ENCODE measurements around the gene CCDC182.

The CCDC182 gene

GRCh38 chr17:57746221-57746620 lies 1.1 kb upstream of the CCDC182 start:
- Histone ChIP-seq H3K27ac (ENCODE audit: low read depth, low read length) (no peak overlapping the region), H3K36me3 (ENCODE audit: insufficient read depth, low read length) (no peaks in the 10 kb centered on the region), H3K27me3 (ENCODE audit: insufficient read depth, low read length) (peaks cover 65% of the 10 kb centered on the region), H3K4me1 (ENCODE audit: control insufficient read depth, insufficient read depth, low read length, unreplicated experiment) (no peaks in the 10 kb centered on the region), H3K4me3 (ENCODE audit: low read depth, low read length) (no peak overlapping the region), H2AFZ (ENCODE audit: low read length, unreplicated experiment) (no peak overlapping the region), H3K79me2 (ENCODE audit: control insufficient read depth, insufficient read depth, low read length, unreplicated experiment) (no peaks in the 10 kb centered on the region)

DNA sequence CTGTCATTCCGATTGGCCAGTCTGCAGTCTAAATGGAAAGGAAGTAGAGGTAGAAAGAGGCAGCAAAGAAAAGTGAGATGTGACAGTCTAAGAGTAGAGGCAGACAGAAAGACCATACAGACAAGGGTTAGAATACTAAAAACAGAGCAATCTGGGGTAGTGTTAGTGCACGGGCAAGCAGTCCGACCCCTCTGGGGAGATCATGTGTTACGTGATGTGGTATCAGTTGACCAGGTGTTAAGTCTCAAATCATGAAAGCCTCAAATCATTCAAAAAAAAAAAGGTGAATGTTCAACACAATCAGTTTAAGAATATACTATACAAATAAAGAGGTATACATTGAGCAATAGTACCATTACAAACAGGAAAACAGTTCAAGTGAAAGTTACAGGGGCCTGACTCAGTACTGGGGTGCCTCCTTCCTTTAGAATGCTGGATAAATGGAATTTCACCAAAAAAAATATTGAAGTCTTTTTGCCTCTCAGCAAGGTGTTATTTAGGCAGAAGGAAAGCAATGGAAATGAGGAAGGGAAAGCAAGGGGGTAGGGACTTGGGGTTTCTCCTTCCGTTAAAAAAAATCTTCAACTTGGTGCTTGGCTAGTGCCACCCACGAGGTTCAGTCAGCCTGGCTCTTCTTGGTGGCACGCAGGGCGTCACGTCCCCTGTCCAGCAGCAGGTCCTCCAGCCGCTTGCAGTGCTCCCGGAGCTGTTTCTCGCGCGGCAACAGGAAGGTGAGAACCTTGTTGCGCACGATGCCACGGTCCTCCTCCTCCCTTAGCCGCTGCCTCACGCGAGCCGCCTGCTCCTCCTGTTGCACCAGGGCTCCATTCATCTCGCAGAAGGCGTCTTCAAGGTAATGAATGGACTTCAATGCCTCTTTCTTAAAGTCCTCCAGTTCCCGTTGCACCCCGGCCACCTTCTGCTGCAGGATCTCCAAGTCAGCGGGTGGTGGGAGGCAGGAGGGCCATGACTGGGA lies 616 bp downstream of the CCDC182 start:
- Histone ChIP-seq H3K27ac (ENCODE audit: low read depth, low read length) (no peak overlapping the region), H3K79me2 (ENCODE audit: control insufficient read depth, insufficient read depth, low read length, unreplicated experiment) (no peaks in the 10 kb centered on the region), H3K4me1 (ENCODE audit: control insufficient read depth, insufficient read depth, low read length, unreplicated experiment) (no peaks in the 10 kb centered on the region), H3K36me3 (ENCODE audit: insufficient read depth, low read length) (no peaks in the 10 kb centered on the region), H3K27me3 (ENCODE audit: insufficient read depth, low read length) (peaks cover 80% of the 10 kb centered on the region), H2AFZ (ENCODE audit: low read length, unreplicated experiment) (no peak overlapping the region), H3K4me3 (ENCODE audit: low read depth, low read length) (no peak overlapping the region)

GRCh38 chr17:57740235-57740528 lies 4.9 kb downstream of the CCDC182 start:
- H3K4me1 ChIP-seq (ENCODE audit: control insufficient read depth, insufficient read depth, low read length, unreplicated experiment), result no peaks in the 10 kb centered on the region
- no peak overlapping the region for H3K4me3 ChIP-seq (ENCODE audit: low read depth, low read length)
- no peak overlapping the region for H3K27ac ChIP-seq (ENCODE audit: low read depth, low read length)
- peaks cover 89% of the 10 kb centered on the region for H3K27me3 ChIP-seq (ENCODE audit: insufficient read depth, low read length)
- no peaks in the 10 kb centered on the region for H3K36me3 ChIP-seq (ENCODE audit: insufficient read depth, low read length)
- no peak overlapping the region for H2AFZ ChIP-seq (ENCODE audit: low read length, unreplicated experiment)
- no peaks in the 10 kb centered on the region for H3K79me2 ChIP-seq (ENCODE audit: control insufficient read depth, insufficient read depth, low read length, unreplicated experiment)

- Histone ChIP-seq H3K4me1 (ENCODE audit: control insufficient read depth, insufficient read depth, low read length, unreplicated experiment) (no peaks in the 10 kb centered on the region), H3K79me2 (ENCODE audit: control insufficient read depth, insufficient read depth, low read length, unreplicated experiment) (no peaks in the 10 kb centered on the region), H3K27me3 (ENCODE audit: insufficient read depth, low read length) (peaks cover 89% of the 10 kb centered on the region), H3K36me3 (ENCODE audit: insufficient read depth, low read length) (no peaks in the 10 kb centered on the region), H3K4me3 (ENCODE audit: low read depth, low read length) (no peak overlapping the region), H3K27ac (ENCODE audit: low read depth, low read length) (no peak overlapping the region), H2AFZ (ENCODE audit: low read length, unreplicated experiment) (no peak overlapping the region)
Measured at GRCh38 chr17:57739402-57740234, 5.5 kb downstream of the CCDC182 start.

- no peak overlapping the region for H3K27ac ChIP-seq (ENCODE audit: low read depth, low read length)
- peaks cover 93% of the 10 kb centered on the region for H3K27me3 ChIP-seq (ENCODE audit: insufficient read depth, low read length)
- no peak overlapping the region for H2AFZ ChIP-seq (ENCODE audit: low read length, unreplicated experiment)
- H3K4me3 ChIP-seq (ENCODE audit: low read depth, low read length), result no peak overlapping the region
- H3K36me3 ChIP-seq (ENCODE audit: insufficient read depth, low read length), result no peaks in the 10 kb centered on the region
- no peaks in the 10 kb centered on the region for H3K79me2 ChIP-seq (ENCODE audit: control insufficient read depth, insufficient read depth, low read length, unreplicated experiment)
- H3K4me1 ChIP-seq (ENCODE audit: control insufficient read depth, insufficient read depth, low read length, unreplicated experiment), result no peaks in the 10 kb centered on the region
Measured at GRCh38 chr17:57737450-57737849, 7.6 kb downstream of the CCDC182 start.

GRCh38 chr17:57735707-57736106 lies 9.4 kb downstream of the CCDC182 start:
- H3K27ac ChIP-seq (ENCODE audit: low read depth, low read length), result no peak overlapping the region
- no peak overlapping the region for H3K4me3 ChIP-seq (ENCODE audit: low read depth, low read length)
- H3K36me3 ChIP-seq (ENCODE audit: insufficient read depth, low read length), result no peaks in the 10 kb centered on the region
- no peak overlapping the region for H2AFZ ChIP-seq (ENCODE audit: low read length, unreplicated experiment)
- no peaks in the 10 kb centered on the region for H3K4me1 ChIP-seq (ENCODE audit: control insufficient read depth, insufficient read depth, low read length, unreplicated experiment)
- no peaks in the 10 kb centered on the region for H3K79me2 ChIP-seq (ENCODE audit: control insufficient read depth, insufficient read depth, low read length, unreplicated experiment)
- H3K27me3 ChIP-seq (ENCODE audit: insufficient read depth, low read length), result peaks cover 94% of the 10 kb centered on the region

DNA sequence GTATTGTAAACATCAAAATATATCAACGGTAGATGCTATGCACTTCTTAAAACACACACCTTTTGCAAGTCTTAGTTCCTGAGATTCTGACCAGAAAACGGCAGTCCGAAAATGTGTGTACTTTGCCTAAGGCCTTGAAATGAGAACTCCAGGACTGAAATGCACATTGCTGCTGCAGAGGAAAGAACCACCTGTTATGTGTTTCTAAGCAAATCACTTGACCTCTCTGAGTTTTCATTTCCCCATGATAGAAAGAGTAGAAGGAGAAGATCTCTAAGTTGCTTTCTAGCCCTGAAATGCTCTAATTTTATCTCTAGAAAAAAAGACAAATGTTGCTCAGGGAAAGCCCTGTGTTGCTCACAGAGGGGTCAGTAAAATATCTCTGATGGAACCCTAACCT lies 9.9 kb downstream of the CCDC182 start:
- Histone ChIP-seq H3K79me2 (ENCODE audit: control insufficient read depth, insufficient read depth, low read length, unreplicated experiment) (no peaks in the 10 kb centered on the region), H3K4me1 (ENCODE audit: control insufficient read depth, insufficient read depth, low read length, unreplicated experiment) (no peaks in the 10 kb centered on the region), H3K4me3 (ENCODE audit: low read depth, low read length) (no peak overlapping the region)

DNA sequence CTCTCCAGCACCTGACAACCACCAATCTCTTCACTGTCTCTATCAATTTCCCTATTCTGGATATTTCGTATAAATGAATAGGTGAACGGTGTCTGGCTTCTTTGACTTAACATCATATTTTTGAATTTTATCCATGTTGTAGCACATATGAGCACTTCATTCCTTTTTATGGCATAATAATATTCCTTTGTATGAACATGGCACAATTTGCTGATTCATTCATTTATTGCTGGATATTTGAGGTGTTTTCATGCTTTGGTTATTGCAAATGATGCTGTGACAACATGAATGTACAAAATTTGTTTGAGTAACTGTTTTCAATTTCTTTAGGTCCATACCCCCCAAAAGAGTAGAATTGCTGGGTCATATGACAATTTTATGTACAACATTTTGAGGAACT lies 12.0 kb downstream of the CCDC182 start:
- no peak overlapping the region for H3K27ac ChIP-seq (ENCODE audit: low read depth, low read length)
- H3K36me3 ChIP-seq (ENCODE audit: insufficient read depth, low read length), result no peaks in the 10 kb centered on the region
- H3K79me2 ChIP-seq (ENCODE audit: control insufficient read depth, insufficient read depth, low read length, unreplicated experiment), result no peaks in the 10 kb centered on the region
- H3K4me3 ChIP-seq (ENCODE audit: low read depth, low read length), result no peak overlapping the region
- H2AFZ ChIP-seq (ENCODE audit: low read length, unreplicated experiment), result no peak overlapping the region
- H3K4me1 ChIP-seq (ENCODE audit: control insufficient read depth, insufficient read depth, low read length, unreplicated experiment), result no peaks in the 10 kb centered on the region
- peaks cover 93% of the 10 kb centered on the region for H3K27me3 ChIP-seq (ENCODE audit: insufficient read depth, low read length)

More for the DNA sequence above, 9.9 kb downstream of the CCDC182 start:
- no peaks in the 10 kb centered on the region for H3K36me3 ChIP-seq (ENCODE audit: insufficient read depth, low read length)
- peaks cover 96% of the 10 kb centered on the region for H3K27me3 ChIP-seq (ENCODE audit: insufficient read depth, low read length)
- no peak overlapping the region for H3K27ac ChIP-seq (ENCODE audit: low read depth, low read length)
- no peak overlapping the region for H2AFZ ChIP-seq (ENCODE audit: low read length, unreplicated experiment)

DNA sequence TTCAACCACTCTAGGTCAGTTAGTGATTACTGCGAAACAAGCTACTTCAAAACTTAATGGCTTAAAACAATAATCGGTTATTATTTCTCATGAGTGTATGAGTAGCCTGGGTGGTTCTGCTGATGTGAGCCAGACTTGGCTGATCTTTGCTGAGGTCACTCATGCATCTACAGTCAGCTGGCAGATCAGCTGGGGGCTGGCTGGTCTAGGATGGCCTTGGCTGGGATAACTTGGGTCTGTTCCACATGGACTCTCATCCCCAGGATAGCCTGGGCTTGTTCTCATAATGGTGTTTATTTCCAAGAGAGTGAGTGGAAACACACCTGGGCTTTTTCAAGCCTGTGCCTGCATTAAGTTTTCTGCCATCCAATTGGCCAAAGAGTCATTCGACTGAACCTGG lies 13.0 kb downstream of the CCDC182 start:
- no peak overlapping the region for H3K4me3 ChIP-seq (ENCODE audit: low read depth, low read length)
- H3K27me3 ChIP-seq (ENCODE audit: insufficient read depth, low read length), result peaks cover 93% of the 10 kb centered on the region
- no peak overlapping the region for H3K27ac ChIP-seq (ENCODE audit: low read depth, low read length)
- H3K36me3 ChIP-seq (ENCODE audit: insufficient read depth, low read length), result no peaks in the 10 kb centered on the region
- no peak overlapping the region for H2AFZ ChIP-seq (ENCODE audit: low read length, unreplicated experiment)
- H3K79me2 ChIP-seq (ENCODE audit: control insufficient read depth, insufficient read depth, low read length, unreplicated experiment), result no peaks in the 10 kb centered on the region
- H3K4me1 ChIP-seq (ENCODE audit: control insufficient read depth, insufficient read depth, low read length, unreplicated experiment), result no peaks in the 10 kb centered on the region

DNA sequence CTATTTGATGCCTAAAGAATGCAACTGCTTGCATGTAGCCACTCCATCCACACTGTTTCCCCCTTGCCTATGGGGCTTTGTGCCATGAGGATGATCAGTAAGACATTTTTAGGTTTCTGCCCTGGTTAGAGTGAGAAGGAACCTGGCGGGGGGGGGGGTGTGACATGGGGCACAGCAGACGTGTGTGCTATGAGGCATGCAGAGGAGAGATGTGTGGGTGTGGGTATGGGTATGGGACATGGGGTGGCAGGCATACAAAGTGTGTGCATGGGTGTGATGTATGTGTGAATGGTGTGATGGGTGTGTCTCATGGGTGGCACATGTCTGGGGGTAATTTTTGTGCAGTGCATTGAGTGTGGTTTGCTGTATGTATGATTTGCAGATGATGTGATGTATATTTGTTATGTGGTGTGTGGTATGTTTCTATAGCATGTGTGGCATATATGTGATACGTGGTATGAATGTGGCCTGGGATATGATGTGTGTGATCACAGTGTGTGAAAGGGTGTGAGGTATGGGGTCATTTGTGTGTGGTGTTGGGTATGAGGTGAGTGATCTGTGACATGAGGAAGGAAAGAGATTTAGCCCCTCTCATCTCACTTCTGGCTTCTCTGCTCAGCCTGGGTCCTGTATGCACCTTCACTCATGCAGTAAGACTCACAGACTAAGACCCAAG lies 14.9 kb downstream of the CCDC182 start:
- Histone ChIP-seq H3K27ac (ENCODE audit: low read depth, low read length) (no peak overlapping the region), H3K27me3 (ENCODE audit: insufficient read depth, low read length) (peaks cover 84% of the 10 kb centered on the region), H2AFZ (ENCODE audit: low read length, unreplicated experiment) (no peak overlapping the region), H3K4me1 (ENCODE audit: control insufficient read depth, insufficient read depth, low read length, unreplicated experiment) (no peaks in the 10 kb centered on the region), H3K4me3 (ENCODE audit: low read depth, low read length) (no peak overlapping the region), H3K79me2 (ENCODE audit: control insufficient read depth, insufficient read depth, low read length, unreplicated experiment) (no peaks in the 10 kb centered on the region), H3K36me3 (ENCODE audit: insufficient read depth, low read length) (no peaks in the 10 kb centered on the region)

Data from ACC112 (cell line).